Stimulated activated CD8-positive, alpha-beta memory T cell treated with anti-CD3 and anti-CD28 coated beads, Interleukin-7, amount 100 ng/mL, for 24 hours (primary cell): ENCODE results near the gene IL10RA.
"Not testable (repeated sequence)": the region's sequence is repeated elsewhere in the genome, so short reads cannot be mapped to it uniquely, and the experiment has no call there.

Experiments used
- DNase-seq: peaks from one replicate; pipeline ENCODE4 v3.0.0-alpha.2; 2020; ENCODE audit warnings: low read depth

The IL10RA gene

DNA sequence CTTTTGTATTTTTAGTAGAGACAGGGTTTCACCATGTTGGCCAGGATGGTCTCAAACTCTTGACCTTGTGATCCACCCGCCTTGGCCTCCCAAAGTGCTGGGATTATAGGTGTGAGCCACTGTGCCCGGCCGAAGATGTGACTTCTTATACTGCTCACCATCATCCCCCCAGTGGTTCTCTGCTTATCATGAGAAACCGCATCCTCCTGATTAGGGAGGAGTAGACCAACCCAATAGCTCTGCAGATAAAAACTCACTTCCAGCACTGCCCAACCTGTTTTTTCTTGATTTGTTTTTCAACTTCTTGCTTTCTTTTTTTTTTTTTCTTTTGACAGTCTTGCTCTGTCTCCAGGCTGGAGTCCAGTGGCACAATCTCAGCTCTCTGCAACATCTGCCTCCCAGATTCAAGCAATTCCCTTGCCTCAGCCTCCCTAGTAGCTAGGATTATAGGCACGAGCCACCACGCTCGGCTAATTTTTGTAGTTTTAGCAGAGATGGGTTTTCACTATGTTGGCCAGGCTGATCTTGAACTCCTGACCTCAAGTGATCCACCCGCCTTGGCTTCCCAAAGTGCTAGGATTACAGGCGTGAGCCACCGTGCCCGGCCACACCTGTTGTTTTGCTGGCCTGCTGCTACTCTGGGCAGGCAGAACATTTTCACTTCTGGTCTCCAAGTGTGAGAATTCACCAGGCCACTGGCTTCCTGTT lies 21.5 kb downstream of the IL10RA start:
- not testable (repeated sequence) for DNase-seq

DNA sequence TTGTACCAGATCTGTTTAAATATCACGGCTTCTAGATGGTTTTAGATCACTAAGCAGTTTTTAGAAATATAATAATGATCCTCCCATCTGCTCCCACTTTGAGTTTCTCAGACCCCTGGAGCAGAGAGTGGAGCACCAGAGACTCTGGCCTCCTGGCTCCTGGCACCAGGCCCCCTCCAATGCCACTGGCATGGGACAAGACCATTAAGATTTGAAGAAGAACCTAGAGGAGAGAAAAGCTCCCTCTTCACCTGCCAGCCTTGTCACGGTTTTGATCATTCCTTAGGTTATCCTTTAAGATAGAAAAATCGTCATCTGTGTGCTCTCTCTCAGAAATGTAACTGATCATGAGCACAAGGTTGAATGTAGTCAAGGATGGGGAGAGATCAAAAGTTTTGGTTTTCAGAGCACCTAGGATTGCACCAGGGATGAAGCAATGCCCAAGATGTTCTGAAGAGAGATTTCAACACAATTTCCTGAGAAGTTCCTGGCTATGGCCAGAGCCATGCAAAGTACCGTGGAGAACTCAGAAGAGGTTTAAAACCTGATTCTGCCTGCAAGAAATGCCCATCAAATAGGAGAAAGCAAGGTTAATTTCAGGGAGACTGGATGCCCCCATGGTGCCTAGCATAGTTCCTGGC lies 22.2 kb downstream of the IL10RA start:
- DNase-seq, result no peak

DNA sequence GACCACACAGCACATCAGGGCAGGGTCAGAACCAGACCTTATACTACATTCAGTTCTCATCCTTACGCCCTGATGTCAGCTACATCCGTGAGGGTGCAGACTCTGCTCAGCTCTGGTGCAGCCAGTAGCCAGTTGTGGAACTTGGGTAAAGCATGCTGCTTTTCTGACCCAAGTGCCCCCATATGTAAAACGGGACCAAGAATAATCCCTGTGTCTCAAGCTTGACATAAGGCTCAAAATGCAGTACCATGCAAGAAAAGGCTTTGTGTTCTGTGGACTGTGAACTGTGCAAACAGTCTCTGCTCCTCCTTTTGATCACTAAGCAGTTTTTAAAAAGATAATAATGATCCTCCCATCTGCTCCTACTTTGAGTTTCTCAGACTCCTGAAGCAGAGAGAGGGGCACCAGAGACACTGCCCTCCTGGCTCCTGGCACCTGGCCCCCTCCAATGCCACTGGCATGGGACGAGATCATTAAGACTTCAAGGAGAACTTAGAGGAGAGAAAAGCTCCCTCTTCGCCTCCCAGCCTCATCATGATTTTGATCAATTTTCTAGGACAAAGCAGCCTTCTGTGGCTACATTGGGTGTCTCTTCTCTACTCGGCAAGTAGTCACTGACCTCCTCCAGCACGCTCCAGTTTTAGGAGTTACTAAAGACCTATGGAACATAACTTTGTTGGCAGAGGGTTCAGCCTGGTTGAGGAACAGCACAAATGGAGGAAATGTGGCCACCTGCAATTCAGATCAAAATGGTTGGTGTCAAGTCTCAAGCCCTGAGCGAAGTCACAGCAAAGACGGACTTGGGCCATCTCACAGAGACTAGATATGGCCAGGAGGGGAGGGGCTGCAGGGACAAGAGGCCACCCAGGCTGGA lies 23.9 kb downstream of the IL10RA start:
- no peak for DNase-seq

DNA sequence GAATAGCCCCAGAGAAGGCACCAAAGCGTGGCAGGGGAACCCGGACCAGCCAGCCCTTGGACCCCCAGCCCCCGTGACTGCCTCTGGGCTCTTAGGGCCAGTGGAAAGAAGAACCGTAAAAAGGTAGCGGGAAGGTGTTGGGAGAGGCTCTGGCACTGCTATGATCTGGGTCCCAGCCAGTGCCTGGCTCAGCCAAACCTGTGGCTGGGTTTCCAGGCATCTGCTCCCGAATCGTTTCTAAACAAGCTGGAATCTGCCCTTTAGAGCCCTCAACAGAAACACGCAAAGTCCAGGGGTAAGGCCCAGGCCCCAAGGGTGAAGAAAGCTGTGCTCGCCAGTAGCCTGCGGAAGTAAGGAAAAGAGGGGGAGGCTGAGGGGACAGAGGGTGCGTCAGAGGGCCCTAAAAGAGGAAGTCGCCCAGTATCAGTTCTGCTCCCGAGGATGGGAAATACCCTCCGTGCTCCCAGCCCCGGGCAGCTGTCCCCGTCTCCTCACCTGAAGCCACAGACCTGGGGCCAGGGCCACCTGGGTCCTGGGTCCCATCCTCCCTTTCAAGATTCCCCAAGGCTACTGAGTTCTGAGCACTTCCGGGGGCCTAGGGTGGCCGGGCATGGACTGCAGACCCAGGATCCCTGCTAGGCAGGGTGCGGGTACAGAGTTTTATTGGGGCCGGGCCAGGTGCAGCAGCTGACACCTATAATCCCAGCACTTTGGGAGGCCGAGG lies 24.7 kb downstream of the IL10RA start:
- DNase-seq, result no peak

DNA sequence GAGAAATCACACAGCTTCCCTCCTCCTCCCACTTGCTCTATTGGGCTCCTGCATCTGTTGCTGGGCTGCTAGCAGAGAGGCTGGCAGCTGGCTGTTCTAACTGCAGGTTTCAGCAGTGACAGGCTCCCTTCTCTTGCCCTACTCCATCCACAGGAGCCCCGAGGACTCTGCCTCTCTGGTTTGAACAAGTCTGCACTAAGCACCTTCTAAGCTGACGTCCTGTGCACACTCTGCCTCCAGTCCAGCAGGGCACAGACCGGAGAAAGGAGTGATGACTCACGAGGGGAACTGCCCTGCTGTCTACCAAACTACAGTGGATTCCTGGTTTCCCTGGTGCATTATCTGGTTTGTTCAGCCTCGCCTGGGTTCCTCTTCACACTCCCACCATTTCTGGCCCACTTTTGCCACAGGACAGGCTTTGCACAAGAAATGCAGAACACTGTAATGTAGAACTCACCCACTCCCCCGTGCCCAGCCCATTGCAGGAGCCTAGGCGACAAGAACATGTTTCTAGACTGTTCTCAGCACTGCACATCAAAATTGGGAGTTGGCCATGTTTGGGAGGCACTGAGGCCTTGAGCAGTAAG lies 26.0 kb downstream of the IL10RA start:
- no peak for DNase-seq

DNA sequence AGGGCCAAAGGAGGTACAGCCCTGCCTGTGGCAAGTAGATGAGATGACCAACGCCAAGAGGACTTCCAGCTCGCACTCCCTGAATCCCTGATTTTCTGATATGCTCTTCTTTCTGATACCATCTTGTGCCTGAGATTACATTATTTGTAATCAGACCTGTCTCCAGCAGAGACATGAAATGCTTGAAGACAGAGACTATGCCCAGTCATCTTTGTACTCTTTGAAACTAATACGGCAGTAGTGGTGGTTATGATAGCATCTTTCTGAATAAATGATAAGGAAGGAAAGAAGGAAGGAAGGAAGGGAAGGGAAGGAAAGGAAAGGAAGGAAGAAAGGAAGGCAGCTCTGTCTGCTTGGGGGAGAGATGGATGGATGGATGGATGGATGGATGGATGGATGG lies 27.8 kb downstream of the IL10RA start:
- DNase-seq, result no peak

DNA sequence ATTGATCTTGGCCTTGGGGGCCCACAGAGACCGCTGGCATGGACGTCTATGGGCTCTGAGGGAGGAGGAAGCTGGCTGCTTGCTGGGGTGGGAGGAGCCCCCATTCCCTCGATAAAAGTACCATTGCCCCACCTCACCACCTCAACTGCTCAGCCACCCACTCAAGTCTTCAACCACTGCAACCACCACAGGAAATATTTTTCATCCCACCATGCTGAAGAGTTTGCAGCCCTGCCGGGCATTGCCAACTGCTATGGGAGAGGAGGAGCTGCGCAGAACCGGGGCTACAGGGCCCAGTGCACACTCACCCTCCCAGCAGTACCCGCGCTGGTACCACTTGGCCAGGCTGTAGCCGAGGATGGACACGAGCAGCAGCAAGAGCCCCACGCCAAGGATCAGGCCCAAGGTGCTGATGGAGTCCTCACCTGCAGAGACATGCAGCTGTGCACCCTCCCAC lies 29.2 kb downstream of the IL10RA start:
- no peak for DNase-seq

DNA sequence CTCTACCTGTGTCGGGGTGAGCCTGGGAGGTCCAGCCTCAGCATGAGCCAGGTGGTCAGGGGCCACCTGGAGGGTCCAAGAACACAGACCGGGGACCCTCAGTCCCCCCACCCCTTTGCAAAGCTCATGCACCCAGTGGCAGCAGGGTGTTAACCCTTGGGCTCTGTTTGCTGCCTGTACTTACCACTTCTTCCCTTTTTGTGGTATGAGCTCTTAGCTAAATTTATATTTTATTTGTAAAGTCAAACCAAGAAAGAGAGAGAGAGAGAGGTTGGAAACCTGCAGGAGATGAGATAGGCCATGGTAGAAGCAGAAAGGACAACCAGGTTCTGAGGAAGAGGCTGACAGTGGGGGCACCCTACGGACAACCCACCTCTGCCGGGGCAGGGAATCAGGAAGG lies 29.9 kb downstream of the IL10RA start:
- DNase-seq, result no peak

DNA sequence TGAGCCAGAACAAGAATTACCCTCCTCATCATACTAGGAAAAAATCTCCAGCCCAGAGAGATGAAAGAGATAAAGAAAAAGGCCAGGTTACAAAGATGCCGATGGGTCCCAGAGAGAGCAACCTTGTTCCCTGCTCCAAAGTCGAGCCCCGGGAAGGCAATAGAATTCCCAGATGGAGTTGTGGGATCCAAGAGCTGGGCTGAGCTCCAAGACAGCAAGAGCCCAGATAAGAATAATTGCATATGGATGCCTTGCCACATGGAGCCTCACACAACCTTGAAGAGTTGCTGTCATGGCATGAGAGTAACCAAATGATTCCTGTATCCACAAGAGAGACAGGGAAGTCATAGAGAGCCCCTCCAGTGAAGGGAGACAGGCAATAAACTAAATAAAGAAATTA lies 30.9 kb downstream of the IL10RA start:
- no peak for DNase-seq

DNA sequence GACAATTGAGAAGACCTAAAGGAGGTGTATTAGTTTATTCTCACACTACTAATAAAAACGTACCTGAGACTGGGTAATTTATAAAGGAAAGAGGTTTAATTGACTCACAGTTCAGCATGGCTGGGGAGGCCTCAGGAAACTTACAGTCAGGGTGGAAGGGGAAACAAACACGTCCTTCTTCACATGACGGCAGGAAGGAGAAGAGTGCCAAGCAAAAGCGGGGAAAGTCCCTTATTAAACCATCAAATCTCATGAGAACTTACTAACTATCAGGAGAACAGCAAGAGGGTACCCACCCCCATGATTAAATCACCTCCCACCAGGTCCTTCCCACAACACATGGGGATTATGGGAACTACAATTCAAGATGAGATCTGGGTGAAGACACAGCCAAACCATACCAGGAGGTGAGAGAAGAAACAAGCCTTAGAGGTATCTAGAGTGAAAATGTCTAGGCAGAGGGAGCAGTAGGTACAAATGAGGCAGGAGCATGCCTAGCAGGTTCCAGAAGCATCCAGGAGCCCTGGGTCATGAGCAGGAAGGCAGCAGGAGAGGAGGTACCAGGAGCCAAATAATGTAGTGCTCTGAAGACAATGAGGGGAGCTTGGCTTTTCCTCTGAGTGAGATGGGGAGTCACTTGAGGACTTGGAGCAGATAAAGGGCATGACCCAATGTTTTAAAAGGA lies 31.6 kb downstream of the IL10RA start:
- DNase-seq, result no peak

DNA sequence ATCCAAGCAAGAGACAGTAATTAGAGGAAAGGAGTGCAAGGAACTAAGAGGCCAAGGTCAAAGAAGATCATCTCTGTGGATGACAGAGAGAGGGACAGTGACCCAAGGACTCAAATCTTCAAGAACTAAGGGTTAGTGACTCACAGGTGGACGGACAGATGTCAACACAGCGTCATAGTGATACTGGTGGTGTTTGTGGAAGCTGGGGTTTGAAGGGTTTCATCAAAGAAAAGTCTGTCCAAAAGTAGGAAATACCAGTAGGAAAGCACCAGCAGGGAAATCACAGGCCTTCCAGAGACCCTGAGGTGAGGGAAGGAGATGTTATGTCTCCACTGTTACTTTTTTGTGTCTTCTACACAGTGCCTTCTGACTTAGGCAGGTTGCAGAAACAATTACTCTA lies 32.2 kb downstream of the IL10RA start:
- no peak for DNase-seq

DNA sequence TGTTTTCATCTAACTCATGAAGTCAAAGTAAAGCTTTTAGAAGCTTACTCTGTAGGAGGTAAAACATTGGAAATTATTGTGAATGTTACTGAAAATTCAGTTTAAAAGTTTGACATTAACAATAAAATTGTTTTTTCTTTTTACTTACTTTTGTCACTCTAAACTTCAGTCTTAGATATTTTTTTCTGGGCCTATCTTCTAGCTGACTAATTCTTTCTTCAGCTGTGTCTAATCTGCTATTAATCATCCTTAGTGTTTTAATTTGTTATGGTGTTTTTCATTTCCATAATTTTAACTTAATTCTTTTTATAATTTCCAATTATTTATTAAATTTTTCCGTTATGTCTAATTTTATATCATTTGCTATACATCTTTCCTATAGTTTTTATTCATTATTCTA lies 35.0 kb downstream of the IL10RA start:
- no peak for DNase-seq

DNA sequence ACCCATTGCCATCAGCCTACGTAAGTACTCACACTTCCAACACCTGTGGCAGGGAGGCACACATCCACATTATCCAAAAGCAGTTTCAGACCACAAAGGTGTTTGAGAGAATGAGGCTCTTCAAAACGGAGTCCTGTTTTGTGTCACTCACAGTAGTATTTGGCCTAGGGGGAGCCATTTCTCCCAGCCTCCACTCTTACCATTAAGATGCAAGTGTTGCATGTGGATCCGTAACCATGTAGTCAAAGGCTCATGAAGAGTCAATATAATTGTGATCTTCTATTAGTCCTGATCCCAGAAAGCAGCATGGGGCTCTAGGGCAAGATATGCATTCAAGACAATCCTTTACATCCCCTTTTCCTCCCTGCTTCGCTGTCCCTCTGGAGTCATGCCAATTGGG lies 41.5 kb downstream of the IL10RA start:
- no peak for DNase-seq

DNA sequence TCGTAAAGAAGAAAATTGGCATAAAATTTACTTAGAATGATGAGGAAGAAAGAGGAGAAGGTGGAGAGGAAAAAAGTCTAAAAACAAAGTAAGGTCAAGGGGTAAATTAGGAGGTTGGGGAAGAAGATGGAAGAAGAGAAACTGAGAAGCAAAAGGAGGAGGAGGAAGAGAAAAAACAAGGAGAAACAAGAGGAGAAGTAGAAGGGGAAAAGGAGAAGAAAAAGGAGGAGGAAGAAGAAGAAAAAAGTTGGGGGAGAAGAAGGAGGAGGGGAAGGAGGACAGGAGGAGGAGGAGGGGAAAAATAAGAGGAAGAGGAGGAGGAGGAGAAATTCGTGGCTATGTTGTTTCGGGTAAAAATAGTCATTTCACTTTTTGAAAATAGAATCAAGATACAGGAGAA lies 42.4 kb downstream of the IL10RA start:
- DNase-seq, result no peak

DNA sequence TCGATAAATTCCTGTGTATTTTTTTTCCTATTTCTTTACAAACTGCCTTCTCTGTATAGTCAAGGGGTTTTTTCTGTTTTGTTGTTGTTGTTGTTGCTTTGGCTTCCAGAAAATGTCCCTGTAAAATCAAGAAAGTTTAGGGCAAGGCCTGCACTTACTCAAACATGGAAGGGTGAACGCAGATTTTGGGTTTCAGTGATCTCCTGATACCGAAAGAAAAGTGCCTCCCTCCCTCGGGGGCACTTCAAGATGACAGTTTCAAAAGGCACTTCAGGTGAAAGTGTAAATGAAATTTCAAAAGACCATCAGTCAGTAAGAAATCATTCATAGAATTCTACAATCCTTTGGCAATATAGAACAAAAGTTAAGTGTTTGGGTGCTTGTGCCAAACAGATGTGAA lies 47.2 kb downstream of the IL10RA start:
- DNase-seq, result no peak

DNA sequence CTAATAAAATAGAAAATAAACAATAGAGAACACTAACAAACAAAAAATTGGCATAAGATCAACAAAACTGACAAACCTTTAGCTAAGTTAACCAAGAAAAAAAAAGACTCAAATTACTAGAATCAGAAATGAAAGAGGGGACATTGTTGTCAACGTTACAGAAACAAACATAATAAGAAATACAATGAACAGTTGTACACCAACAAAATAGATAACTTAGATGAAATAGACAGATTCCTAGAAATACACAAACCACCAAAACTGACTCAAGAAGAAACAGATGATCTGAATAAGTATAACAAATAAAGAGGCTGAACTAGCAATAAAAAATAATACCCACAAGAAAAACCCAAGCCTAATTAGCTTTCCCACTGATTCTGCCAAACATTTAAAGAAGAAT lies 55.9 kb downstream of the IL10RA start:
- DNase-seq, result no peak

DNA sequence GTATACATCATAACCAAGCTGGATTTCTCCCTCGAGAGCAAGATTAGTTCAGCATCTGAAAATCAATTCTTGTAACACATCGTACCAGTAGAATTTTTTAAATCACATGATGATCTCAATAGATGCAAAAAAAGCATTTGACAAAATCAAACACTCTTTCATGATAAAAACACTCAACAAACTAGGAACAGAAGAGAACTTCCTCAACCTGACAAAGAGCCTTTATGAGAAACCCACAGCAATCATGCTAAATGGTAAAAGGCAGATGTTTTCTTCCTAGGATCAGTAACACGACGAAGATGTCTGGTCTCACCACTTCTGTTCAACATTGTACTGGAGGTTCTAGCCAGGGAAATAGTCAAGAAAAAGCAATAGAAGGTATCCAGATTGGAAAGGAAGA lies 56.6 kb downstream of the IL10RA start:
- no peak for DNase-seq

DNA sequence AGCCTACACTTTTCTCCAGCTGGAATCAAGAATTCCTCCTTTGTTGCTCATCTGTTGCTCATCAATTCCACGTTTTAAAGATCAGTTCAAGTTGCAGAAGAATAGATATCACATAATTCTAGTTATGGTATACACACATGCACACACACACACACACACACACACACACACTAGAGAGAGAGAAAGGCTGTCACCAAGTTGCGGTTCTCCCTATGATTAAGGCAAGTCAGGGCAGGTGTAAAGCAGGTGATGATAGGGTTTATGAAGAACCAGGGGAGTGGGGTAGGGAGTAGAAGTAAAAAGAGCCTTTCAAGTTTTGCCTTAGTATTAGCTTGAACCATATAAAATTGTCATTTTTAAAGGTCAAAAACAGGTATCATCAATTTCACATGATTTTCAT lies 59.0 kb downstream of the IL10RA start:
- DNase-seq, result no peak

DNA sequence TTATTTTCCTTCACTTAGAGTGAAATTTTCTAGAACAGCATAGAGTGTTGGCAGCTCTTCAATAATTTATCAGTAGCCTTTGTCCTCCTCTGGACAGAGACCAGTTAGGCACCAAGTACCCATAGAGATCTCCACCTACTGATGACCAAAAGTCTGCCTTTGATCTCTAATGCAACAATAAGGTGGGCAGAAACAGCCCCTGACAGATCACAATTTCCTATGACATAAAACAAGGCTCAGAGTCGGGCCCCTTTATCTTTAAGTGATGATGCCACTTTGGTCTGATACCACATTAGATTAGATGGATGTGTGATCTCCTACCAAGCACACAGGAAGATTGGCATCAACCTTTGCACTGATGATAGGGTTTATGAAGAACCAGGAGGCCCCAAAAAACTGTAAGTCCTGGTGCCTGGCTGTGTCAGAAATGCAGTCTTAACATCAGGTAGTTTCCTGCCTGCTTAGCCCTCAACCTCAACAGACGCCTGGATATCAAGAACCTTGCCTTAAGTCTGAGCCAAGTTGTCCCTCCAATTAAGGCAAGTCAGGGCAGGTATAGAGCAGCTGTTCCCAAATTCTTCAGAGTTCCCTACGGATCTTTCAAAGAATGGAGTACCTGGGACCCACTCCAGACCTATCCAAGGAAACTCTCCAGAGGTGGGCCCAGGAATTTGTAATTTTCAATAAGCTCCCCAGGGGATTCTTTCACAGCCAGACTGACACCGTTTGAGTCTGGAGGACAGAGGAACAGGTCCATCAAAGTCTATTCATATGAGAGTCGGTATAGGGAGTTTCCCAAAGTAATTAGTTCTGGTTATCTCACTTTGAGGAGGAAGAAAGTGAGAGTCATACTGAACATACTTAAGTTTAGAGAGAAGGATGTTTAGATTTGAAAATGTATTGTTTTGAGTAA lies 60.1 kb downstream of the IL10RA start:
- no peak for DNase-seq

DNA sequence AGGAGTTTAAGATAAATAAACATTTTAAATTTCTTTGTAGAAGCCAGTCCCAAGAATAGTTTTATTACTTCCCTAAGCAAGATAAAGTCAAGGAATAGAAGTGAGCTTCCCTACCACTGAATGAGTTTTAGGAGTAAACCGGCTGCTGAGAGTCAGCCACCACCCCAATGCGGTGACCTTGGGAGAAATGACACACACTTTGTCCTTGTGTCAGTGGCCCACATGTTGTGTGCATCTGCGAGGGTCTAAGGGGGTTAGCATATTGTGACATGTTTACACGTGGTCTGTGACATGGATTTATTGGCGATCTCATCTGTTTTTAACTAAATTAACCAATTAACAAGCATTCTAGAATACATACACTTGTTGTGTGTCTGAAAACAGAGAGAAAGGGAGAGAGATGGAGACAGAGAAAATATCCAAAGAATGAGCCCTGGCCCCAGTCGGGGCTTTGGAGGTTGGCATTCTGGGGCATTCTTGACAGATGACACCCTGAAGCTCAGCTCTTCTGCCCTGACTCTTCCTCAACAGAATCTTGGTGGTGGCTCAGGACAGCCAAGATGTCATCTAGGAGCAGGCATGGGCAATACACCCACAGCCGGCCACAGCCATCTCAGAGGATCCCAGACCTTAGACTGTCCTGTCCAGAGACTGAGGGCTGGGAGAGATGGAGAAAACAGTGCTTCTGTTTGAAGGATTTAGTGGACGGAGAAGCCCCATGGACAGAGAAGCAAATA lies 60.9 kb downstream of the IL10RA start:
- DNase-seq, result no peak
